ENCODE data around the gene BCAT1. TPM values are rescaled to one million over a fixed set of nuclear protein-coding genes. Genes with fewer than 3 reads are reported as not detected.

BCAT1 gene
- total and polyA plus RNA-seq, 2 donors from 2014 or later: 1.3 to 15.5 TPM

DNA sequence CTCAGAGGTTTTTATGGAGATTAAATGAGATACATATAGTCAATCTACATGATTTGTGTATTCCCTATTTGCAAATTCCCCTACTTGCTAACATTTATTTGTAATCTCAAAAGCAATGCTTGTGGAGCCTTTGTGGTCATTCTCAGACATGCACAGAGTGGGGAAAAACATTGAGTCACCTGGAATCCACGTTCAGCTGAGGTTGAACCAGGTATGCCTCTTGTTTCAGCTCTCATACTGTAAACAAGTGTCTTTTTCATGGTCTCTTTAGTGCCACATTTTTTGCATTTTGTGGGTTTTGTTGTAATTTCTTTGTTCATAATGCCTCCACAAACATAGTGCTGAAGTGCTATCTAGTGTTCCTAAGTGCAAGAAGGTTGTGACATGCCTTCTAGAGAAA lies 181.9 kb downstream of the BCAT1 start:
- Histone ChIP-seq H3K4me1 (ENCODE audit: control insufficient read depth in 2 of 3, insufficient read depth in 2 of 3, low read depth in 1 of 3, low read length in 3 of 3) (no peaks in the 10 kb centered on the region), H3K9ac (ENCODE audit: low read length in 3 of 3) (no peak overlapping the region), H3K4me3 (ENCODE audit: low read length in 3 of 3) (no peak overlapping the region), H3K9me3 (ENCODE audit: control insufficient read depth in 2 of 3, insufficient read depth in 1 of 3, low read length in 3 of 3) (peaks cover 0 to 4% (median 0%) of the 10 kb centered on the region in 3 donors), H3K27ac (ENCODE audit: low read depth in 2 of 2, low read length in 2 of 2) (no peak overlapping the region), H3K36me3 (ENCODE audit: control insufficient read depth in 2 of 3, insufficient read depth in 3 of 3, low read length in 3 of 3) (no peaks in the 10 kb centered on the region), H3K27me3 (ENCODE audit: control insufficient read depth, insufficient read depth, low read length) (no peaks in the 10 kb centered on the region)
- DNase-seq (no peak), FAIRE-seq (no peak)
- TF ChIP-seq, protein P1, sequence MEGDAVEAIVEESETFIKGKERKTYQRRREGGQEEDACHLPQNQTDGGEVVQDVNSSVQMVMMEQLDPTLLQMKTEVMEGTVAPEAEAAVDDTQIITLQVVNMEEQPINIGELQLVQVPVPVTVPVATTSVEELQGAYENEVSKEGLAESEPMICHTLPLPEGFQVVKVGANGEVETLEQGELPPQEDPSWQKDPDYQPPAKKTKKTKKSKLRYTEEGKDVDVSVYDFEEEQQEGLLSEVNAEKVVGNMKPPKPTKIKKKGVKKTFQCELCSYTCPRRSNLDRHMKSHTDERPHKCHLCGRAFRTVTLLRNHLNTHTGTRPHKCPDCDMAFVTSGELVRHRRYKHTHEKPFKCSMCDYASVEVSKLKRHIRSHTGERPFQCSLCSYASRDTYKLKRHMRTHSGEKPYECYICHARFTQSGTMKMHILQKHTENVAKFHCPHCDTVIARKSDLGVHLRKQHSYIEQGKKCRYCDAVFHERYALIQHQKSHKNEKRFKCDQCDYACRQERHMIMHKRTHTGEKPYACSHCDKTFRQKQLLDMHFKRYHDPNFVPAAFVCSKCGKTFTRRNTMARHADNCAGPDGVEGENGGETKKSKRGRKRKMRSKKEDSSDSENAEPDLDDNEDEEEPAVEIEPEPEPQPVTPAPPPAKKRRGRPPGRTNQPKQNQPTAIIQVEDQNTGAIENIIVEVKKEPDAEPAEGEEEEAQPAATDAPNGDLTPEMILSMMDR (IDR thresholded peaks at IDR 0.05; ENCODE audit: borderline replicate concordance, extremely low read depth, insufficient read depth): no peak
- intact Hi-C loops (cut with DNase I): no loop called here

DNA sequence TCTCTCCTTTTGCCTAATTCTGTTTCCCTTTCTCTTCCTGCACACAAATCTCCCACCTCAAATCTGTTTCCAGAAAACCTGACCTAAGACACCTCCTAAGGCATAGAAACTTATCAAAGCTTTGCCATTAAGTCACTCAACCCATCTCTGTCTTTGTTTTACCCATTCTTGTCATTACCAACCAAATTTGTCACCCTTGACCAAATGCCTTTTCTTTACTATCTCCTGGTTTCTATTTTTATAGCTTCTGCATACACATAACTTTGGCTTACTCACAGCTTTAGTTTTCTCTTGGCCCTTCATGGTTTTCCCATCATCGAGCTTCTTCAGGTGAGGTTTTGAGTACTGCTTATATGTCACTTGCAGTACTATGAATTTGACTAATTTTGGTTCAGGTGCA lies 184.2 kb downstream of the BCAT1 start:
- intact Hi-C loops (cut with DNase I): no loop called here
- H3K36me3 ChIP-seq (ENCODE audit: control insufficient read depth in 2 of 3, insufficient read depth in 3 of 3, low read length in 3 of 3): no peaks in the 10 kb centered on the region
- FAIRE-seq (no peak), DNase-seq (no peak)
- TF ChIP-seq, protein P1 (IDR thresholded peaks at IDR 0.05; ENCODE audit: borderline replicate concordance, extremely low read depth, insufficient read depth): no peak
- peaks cover 0 to 4% (median 0%) of the 10 kb centered on the region in 3 donors for H3K9me3 ChIP-seq (ENCODE audit: control insufficient read depth in 2 of 3, insufficient read depth in 1 of 3, low read length in 3 of 3)
- no peak overlapping the region for H3K27ac ChIP-seq (ENCODE audit: low read depth in 2 of 2, low read length in 2 of 2)
- no peak overlapping the region for H3K4me3 ChIP-seq (ENCODE audit: low read length in 3 of 3)
- no peaks in the 10 kb centered on the region for H3K27me3 ChIP-seq (ENCODE audit: control insufficient read depth, insufficient read depth, low read length)
- H3K9ac ChIP-seq (ENCODE audit: low read length in 3 of 3): no peak overlapping the region
- no peaks in the 10 kb centered on the region for H3K4me1 ChIP-seq (ENCODE audit: control insufficient read depth in 2 of 3, insufficient read depth in 2 of 3, low read depth in 1 of 3, low read length in 3 of 3)

DNA sequence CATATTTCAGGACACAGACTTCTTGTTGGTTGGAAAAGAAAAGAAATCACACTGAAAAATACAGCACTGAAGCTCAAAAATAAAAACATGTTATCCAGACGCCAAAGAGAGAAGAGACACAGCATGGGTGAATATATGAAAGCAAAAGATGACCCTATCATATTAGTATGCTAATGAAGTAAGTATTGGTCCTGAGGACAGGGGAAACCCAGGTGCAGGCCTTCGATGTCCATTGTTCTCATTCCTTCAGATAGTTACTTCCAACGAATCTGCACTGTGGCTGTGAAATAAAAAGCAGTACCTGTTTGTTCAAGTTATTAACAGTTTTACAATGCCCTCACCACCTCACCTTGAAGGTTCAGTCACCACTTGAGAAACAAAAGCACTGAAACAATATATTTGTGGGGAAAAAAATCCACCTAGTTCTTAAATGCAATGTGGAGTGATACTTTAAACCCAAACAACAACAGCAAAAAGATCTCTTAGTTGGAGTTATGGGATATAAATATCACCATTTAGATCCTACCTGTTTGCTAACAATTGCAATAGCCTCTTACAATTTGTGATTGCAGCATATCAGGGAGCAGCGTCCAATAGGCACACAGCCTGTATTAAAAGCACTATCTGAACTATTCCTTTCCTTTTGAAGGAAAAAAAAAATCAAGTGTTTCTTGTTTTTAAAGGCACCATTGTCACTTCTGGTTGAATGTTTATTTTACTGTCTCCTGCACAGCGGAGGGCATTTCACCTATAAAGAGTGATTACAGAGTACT lies 188.1 kb downstream of the BCAT1 start:
- no peaks in the 10 kb centered on the region for H3K4me1 ChIP-seq (ENCODE audit: control insufficient read depth in 2 of 3, insufficient read depth in 2 of 3, low read depth in 1 of 3, low read length in 3 of 3)
- no peak overlapping the region for H3K27ac ChIP-seq (ENCODE audit: low read depth in 2 of 2, low read length in 2 of 2)
- H3K36me3 ChIP-seq (ENCODE audit: control insufficient read depth in 2 of 3, insufficient read depth in 3 of 3, low read length in 3 of 3): no peaks in the 10 kb centered on the region
- H3K4me3 ChIP-seq (ENCODE audit: low read length in 3 of 3): no peak overlapping the region
- no peak for FAIRE-seq
- no peaks in the 10 kb centered on the region for H3K27me3 ChIP-seq (ENCODE audit: control insufficient read depth, insufficient read depth, low read length)
- peaks cover 0 to 2% (median 0%) of the 10 kb centered on the region in 3 donors for H3K9me3 ChIP-seq (ENCODE audit: control insufficient read depth in 2 of 3, insufficient read depth in 1 of 3, low read length in 3 of 3)
- intact Hi-C loops (cut with DNase I): no loop called here
- DNase-seq: no peak
- no peak overlapping the region for H3K9ac ChIP-seq (ENCODE audit: low read length in 3 of 3)
- TF ChIP-seq, protein P1 (IDR thresholded peaks at IDR 0.05; ENCODE audit: borderline replicate concordance, extremely low read depth, insufficient read depth): no peak

Data from kidney (tissue), 14 donors.